Astrocyte (in vitro differentiated cells and primary cell): ENCODE results near the gene NNAT.

Experiments used
- EZH2 ChIP-seq: IDR thresholded peaks from 2 replicates; pipeline ENCODE4 v1.6.1; 2012; ENCODE audit warnings: mild to moderate bottlenecking, low read length, inconsistent platforms; ENCODE audit not compliant: insufficient read depth
- TF ChIP-seq, protein P1 (sequence below): IDR thresholded peaks from 2 replicates; pipeline ENCODE4 v1.5.1; 2011; ENCODE audit warnings: low read depth, mild to moderate bottlenecking, inconsistent platforms, low read length, moderate library complexity; ENCODE audit not compliant: insufficient read depth

DNA sequence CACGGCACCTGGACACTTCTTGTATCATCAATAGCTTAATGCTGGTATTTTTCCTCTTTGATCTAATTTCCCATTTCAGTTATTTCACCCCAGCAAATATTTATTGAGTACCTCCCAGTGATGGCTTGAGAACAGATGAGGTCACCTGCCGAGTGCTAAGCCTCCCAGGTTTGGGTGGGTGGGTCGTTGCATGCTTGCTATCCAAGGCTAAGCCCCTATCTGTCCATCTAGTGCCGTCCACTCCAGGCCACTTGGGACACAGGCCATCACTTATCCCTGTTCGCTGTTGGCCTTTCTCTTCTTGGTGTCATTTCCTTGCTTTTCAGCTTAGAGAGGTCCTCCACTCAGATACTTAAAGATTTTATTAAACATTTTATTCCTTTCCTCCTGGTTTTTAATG is 10.8 kb upstream of the NNAT start:
- TF ChIP-seq, protein P1, sequence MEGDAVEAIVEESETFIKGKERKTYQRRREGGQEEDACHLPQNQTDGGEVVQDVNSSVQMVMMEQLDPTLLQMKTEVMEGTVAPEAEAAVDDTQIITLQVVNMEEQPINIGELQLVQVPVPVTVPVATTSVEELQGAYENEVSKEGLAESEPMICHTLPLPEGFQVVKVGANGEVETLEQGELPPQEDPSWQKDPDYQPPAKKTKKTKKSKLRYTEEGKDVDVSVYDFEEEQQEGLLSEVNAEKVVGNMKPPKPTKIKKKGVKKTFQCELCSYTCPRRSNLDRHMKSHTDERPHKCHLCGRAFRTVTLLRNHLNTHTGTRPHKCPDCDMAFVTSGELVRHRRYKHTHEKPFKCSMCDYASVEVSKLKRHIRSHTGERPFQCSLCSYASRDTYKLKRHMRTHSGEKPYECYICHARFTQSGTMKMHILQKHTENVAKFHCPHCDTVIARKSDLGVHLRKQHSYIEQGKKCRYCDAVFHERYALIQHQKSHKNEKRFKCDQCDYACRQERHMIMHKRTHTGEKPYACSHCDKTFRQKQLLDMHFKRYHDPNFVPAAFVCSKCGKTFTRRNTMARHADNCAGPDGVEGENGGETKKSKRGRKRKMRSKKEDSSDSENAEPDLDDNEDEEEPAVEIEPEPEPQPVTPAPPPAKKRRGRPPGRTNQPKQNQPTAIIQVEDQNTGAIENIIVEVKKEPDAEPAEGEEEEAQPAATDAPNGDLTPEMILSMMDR = no peak
- no peak for TF ChIP-seq EZH2
